Measurements from ENCODE around the gene SLC22A23.

DNA sequence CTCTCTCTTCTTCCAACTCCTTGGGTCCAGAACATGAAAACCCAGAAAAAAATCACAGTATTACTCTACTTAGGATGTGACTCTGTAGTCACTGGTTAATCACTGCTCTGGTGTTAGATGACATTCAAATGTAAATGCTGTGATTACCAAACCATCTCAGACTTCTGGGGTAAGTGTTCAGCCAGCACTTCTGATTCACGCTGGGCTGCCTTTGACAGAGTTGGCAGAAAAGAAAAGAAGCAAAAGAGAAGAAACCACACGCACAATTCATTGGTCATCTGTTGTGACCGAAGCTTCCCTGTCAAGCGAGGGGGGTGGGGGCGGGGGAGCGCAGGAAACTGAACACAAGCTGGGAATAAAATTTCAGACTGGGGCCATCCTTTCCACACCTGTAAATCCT is 115.4 kb downstream of the SLC22A23 start:
- TF ChIP-seq CTCF (IDR thresholded peaks at IDR 0.05): no peak
- no peak for TF ChIP-seq POLR2A (IDR thresholded peaks at IDR 0.05)
- peak in 1 of 2 donors; percentile 15 for TF ChIP-seq POLR2AphosphoS5 (IDR thresholded peaks at IDR 0.05)
